ENCODE measurements around the gene SMPD3.

Gene SMPD3

DNA sequence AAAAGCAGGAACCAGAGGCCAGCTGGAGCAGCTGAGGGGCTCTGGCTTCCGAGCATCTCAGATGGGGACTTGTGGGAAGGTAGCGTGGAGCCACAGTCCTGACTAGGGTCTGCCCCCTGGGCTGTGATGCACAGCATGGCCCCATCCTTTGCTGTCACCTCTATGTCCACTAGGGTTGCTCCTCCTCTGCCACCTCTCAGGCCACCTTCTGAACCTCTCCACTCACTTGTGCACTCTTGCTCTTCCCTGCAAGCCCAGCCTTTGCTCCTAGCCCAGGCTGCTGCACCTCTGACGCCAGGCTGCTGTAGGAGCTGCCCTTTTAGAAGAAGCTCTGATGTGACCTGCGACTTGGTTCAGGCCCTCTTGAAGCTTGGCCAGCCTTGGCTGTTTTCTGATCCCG, 24.3 kb upstream of the SMPD3 start:
- no peak for DNase-seq (ENCODE audit: low read depth in 2 of 2)

DNA sequence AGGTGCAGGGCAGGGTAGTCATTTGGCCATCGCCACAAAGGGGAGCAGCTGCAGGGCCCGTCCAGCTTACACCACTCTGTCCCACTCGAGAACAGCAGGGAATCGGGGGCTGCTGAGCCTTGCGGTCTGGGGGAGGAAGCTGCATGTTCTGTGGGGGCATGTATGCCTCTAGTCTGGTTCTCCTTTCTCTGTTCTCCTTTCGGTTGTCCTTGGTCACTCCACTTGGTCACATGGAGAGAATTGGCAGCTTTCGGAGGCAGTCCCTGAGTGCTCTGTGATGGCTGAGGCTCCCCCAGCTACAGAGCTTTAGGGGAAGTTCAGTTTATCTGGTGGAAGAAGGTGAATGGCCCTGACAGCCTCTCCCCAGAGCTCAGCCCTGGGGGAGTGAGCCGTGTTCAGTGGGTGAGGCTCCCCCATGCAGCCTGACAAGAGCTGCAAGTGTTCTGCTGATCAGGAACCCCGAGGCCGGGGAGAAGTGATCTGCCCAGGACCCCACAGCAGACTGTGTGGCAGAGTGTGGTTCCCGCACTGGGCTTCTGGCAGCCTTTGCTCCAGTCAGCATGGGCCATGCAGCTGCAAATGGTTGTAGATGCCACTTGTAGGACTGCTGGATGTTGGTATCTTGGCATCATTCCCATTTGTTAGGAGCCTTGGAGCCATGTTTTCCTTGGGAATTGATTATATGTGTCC, 22.3 kb upstream of the SMPD3 start:
- no peak for DNase-seq (ENCODE audit: low read depth in 2 of 2)

DNA sequence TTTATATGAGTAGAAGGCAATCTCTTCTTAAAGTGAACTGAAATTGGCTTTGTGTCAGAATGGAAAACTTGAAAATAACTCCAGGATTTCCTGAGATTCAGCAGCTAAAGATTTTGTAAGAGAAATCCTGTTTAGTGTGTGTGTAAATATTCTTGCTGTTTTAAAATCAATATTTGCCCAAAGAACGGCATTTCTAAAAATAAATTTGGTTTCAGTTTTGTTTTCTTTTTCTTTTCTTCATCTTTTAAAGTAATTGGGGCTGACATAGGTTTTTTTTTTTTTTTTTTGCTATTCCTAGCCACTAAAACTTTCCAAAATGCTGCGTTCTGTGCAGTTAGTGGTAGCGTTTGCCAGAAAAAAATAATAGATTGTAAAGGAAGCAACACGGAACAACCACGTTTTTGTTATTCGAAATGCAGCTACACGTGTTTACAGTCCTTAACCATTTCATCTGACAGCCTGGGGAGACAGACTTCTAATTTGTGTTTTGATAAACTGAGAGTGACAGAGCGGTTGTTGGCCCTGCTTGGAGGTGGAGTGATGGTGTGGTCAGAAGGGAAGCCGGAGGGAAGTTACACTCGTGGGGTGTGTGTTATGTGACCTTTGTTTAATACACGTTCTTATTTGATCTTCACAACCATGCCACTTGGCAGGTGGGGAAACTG, 21.6 kb upstream of the SMPD3 start:
- DNase-seq (ENCODE audit: low read depth in 2 of 2): no peak

GRCh38 chr16:68468842-68469241, 20.5 kb upstream of the SMPD3 start:
- no peak for DNase-seq (ENCODE audit: low read depth in 2 of 2)

DNA sequence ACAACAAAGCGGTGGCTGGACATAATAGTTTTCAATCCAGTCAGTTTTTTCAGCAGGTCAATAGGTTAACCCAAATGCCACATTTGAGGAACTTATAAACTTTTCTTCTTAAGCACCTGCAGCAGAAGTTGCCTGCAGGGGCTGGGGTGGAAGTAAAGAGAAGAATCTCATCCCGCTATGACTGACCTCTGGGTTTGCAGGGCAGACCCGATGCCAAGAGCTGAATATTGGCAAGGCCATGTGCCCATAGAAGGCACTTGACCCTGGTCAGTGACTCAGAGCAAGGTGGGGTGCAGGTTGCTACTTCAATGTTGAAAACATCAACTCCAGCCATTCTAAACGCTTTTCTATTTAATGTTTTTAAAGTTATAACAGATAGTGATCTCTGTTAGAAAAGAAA, 17.9 kb upstream of the SMPD3 start:
- no peak for DNase-seq (ENCODE audit: low read depth in 2 of 2)

DNA sequence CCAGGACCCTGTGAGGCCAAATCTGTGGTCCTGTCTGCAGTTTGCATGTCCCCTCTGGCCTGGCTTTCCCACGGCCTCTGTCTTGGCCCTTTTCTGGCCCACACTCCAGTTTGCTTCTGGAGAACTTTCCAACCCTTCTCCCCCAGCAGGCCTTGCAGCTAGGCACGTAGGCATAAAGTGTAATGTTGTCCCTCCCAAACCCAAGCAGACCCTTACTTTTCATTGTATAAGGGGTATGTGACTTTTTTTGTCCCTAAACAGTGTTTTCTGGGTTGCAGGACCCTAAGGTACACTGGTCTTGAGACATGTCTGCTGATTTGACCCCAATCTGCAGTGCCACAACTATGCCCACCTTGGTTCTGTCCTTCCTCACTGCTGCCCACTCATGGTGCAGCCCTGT, 15.6 kb upstream of the SMPD3 start:
- DNase-seq (ENCODE audit: low read depth in 2 of 2): no peak

DNA sequence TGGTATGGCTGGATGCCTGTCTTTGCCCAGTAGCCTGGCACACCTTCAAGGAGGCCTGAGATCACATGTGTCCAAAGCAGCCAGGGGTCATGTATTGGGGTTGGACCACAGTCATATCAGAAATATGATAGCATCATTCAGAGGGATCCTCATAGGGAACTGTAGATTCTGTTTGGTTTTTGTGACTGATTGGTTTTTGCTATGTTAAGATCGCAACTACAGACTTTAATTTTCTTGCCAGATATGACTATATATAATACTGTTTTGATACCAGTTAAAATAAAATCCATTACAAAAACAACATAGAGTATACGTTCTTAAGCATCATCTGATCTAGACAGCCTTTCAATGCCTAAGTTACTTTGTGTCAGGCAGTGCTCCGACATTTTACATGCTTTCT, 11.8 kb upstream of the SMPD3 start:
- DNase-seq (ENCODE audit: low read depth in 2 of 2): no peak

DNA sequence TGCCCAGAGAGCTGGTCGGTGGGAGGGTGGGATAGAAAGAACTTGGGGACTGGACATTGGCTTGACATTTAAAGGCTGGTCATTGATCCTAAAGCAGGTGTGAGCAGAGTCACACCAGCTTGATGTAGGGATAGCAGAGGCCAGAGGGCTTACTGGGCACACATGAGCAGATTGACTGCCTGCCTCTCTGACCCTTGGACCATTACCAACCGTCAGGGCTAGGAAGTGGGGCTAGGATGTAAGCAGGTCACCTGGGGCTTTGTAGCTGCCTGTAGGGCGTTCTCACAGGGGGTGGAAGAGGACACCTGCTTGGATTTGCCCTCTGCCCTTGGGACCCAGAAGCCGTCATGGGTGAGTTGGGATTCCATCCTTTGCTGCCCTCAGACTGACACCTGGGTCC, 11.1 kb upstream of the SMPD3 start:
- no peak for DNase-seq (ENCODE audit: low read depth in 2 of 2)

DNA sequence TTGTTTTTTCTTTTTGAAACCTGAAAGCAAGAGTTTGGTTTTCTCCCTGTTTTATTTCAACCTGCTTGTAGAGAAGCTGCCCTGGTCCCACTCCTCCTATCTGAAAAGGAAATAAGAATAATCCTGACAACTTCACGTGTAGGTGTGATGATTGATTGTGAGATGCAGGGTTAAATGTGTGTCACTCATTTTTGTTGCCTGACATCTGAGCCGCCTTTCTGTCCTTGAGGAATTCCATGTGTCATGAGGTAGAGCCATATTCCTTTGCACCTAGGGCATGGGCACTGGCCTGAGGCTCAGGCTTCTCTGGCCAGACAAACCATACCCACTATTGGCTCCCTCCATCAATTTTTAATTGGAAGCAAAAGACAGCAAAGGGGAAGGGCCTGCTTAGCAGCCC, 10.2 kb upstream of the SMPD3 start:
- DNase-seq (ENCODE audit: low read depth in 2 of 2): no peak

- no peak for DNase-seq (ENCODE audit: low read depth in 2 of 2)
Measured at GRCh38 chr16:68458101-68458500, 9.8 kb upstream of the SMPD3 start.

- DNase-seq (ENCODE audit: low read depth in 2 of 2): no peak
Measured at GRCh38 chr16:68455631-68456030, 7.3 kb upstream of the SMPD3 start.

DNA sequence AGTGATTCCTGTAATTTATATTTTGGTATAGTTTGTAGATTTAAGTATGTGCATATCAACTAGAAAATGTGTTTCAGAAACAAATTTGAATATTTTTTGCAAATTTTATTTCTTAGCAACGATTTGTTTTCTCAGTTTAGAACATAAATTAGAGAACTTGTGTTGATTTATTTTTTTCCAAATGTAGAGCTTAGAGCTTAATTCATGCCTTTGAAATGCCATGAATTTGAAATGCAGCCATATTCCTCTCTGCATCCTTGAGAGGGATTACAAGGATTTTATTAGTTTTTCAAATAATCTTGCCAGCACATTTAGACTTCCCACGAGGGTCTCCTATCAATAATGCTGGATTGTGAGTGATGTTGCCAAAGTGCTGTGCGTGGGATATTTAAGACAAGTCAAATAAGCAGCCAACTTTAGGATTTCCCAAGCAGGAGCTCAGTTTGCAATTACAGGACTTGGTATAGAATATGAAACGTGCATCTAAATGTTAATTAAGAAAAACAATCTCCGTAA, 6.7 kb upstream of the SMPD3 start:
- no peak for DNase-seq (ENCODE audit: low read depth in 2 of 2)

DNA sequence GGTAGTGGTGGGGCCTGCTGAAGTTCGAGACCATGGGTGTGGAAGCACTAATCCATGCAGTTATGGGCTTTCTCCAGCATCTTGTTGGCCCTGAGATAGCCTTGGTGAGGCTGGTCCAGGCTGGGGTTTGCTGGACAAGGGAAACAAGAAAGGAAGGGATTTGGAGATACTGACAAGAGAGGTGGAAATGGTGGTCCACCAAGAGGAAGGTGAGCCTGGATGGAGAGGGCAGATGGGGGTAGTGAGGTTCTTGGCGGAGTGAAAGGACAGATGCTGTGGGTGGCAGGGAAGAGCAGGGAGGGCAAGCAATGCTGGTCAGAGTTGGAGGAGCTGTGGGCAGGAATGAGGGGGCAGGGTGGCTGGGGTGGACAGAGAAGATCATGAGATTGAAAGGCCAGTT, 5.5 kb upstream of the SMPD3 start:
- DNase-seq (ENCODE audit: low read depth in 2 of 2): no peak

DNA sequence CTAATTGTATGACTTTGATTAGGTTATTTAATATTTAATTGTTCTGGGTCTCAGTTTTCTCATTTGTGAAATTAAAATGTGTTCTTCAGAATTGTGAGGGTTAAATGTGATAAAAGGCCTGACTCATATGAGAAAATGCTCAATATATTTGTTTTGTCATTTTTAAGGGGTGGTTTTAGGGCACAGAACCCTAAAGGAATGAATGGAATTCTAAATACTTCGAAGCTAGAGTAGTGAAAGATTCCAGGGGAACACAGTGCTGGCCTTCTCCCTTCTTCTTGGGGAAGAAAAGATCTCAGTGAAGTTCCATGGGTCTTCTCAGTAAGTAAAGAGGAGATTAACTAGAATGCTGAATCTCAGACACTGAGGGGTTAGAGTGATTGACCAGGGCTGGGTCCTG, 3.9 kb upstream of the SMPD3 start:
- no peak for DNase-seq (ENCODE audit: low read depth in 2 of 2)

- DNase-seq (ENCODE audit: low read depth in 2 of 2): no peak
Measured at GRCh38 chr16:68451676-68452075, 3.4 kb upstream of the SMPD3 start.

DNA sequence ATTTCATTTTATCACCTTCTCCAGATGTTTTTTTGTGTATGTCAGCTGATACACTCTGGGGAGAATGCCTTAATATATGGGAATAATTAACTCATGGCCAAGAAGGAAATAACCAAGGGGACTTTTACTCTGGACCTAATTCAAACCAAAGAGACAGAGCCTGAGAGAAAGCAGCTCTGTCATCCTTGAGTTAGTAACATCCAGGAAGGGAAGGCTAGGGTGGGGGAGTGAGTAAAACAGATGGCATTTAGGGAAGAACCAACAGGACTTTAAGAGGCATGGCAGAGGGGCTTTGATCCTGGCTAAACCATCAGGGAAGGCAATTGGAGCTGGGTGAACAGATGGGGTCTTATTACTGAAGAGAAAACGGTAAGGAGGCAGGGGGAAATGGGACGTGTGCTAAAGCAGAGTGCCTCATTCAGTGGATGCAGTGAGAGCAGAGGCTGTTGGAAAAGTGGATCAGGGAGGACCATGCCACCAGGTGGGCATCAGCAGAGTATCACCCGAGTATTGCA, 2.5 kb upstream of the SMPD3 start:
- no peak for DNase-seq (ENCODE audit: low read depth in 2 of 2)

- DNase-seq (ENCODE audit: low read depth in 2 of 2): no peak
Measured at GRCh38 chr16:68447653-68448359, 502 bp downstream of the SMPD3 start.

DNA sequence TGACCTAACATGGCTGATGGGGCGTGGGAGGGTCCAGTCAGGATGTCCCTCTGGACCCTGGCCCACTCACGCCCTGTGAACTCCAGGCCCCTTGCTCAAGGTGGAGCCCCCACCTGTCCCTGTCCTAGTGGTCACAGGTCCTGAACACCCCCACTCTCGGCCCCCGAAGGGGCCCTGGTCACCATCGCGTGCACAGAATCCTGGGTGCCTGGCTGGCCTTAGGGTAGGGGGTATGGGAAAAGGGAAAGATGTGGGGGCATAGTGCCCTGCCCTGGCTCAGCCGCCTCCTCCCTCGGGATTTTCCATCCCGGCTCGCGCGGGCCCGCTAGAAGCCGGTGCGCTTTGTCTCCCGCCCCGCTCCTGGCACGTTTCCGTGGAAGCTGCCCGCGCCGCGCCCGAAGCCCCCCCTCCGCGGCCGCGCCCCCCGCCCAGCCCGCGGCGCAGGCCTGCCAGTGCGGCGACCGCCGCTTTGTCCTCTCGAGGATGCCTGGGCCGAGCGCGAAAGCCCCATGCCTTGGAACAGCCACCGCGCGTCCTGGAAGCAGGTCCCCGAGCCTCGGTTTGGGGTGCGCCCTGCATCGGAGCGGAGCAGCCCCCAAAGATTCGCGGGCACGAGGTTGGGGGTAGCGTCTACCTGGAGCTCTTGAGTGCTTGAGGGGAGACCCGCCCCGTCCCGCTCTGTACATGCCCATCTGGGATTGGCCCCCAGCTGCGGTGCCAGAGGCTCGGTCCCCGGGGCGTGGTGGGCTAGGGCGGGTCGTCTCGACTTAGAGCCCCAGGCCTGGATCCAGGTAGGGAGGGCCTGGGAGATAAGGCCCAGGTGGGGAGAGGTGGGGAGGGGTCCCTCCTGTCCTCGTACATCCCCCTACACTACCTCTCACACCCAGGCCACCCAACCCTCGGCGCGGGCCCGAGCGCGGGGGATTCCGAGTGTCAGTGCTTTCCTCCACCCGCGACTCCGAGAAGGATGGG, 1.3 kb downstream of the SMPD3 start:
- no peak for DNase-seq (ENCODE audit: low read depth in 2 of 2)

DNA sequence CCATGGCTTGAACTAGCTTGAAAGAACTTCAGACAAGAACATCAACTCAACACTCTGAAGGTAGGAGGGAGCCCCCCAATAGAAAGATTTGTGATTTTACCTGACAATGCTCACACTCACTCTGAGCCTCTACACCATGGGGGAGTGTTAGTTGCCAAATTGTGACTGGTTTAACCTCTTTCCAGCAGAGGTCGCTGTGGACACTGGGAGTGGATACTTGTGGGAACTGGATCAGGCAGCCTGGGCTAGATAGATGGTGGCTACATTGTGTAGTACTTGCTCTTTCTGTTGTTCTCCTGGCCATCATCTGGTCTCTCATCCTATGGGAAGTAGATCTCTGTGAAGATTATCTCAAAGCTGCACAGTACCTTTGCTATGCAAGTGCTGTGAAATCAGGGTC, 2.9 kb downstream of the SMPD3 start:
- no peak for DNase-seq (ENCODE audit: low read depth in 2 of 2)

DNA sequence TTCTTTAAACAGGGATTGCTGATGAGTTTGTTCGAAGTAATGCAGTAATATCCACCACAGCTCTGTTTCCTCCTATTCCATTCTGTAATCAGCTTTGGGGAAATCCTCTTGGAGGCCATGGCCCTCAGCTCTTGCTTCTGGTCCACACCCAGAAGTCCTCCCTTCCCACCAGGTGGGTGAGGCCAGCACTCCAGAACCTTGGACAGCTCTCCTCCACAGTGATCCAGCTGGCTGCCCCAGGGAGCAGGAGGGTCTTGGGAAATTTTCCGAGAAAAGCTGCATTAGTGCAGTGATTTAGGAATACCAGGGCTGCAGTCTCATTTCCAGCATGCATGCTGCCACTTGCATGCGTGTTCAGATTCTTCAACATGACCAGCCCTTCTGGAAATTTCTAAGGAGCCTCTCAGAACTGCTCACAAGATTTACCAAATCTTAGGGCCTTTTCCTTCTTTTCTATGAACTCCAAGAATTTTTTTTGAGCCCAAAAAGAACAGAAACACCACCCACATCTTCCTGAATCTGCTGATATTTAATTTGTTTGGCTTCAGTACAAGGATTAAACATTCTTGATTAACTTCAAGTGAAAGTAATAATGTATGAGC, 4.2 kb downstream of the SMPD3 start:
- DNase-seq (ENCODE audit: low read depth in 2 of 2): no peak

- no peak for DNase-seq (ENCODE audit: low read depth in 2 of 2)
Measured at GRCh38 chr16:68436581-68436980, 11.7 kb downstream of the SMPD3 start.
